RWPE2 (cell line): ENCODE data around the gene MKNK2.

Experiments used
- ATAC-seq: fragments of 200-7000 bp; cut with Tn5 transposase; 3 replicates; pipeline ENCODE4 v1.9.1; 2021; ENCODE audit warnings: low read depth
- DNase-seq: peaks from one replicate; pipeline ENCODE4 v3.0.0-alpha.2; 2020; ENCODE audit warnings: low spot score
- H3K27ac ChIP-seq: fragments of 450-650 bp; 2 replicates; pipeline ENCODE4 v1.5.1; 2017; ENCODE audit warnings: mild to moderate bottlenecking; ENCODE audit not compliant: poor library complexity, severe bottlenecking
- H3K27me3 ChIP-seq: fragments of 250-450 bp; sonication (Bioruptor Pico); 2 replicates; pipeline ENCODE4 v1.5.1; 2021; ENCODE audit warnings: mild to moderate bottlenecking, moderate library complexity; ENCODE audit not compliant: insufficient read depth, poor library complexity, severe bottlenecking
- H3K36me3 ChIP-seq: fragments of 250-450 bp; sonication (Bioruptor Pico); 2 replicates; pipeline ENCODE4 v1.5.1; 2020; ENCODE audit warnings: low read depth, mild to moderate bottlenecking, moderate library complexity
- H3K4me1 ChIP-seq: fragments of 250-450 bp; sonication (Bioruptor Pico); 2 replicates; pipeline ENCODE4 v1.5.1; 2021; ENCODE audit warnings: mild to moderate bottlenecking, moderate library complexity; ENCODE audit not compliant: insufficient read depth, poor library complexity, severe bottlenecking
- H3K4me3 ChIP-seq: fragments of 250-450 bp; sonication (Bioruptor Pico); 2 replicates; pipeline ENCODE4 v1.5.1; 2021; ENCODE audit warnings: mild to moderate bottlenecking, moderate library complexity; ENCODE audit not compliant: severe bottlenecking
- H3K9me3 ChIP-seq: fragments of 250-450 bp; sonication (Bioruptor Pico); 2 replicates; pipeline ENCODE4 v1.5.1; 2021; ENCODE audit warnings: mild to moderate bottlenecking, moderate library complexity; ENCODE audit not compliant: severe bottlenecking
- TF ChIP-seq, protein P1 (sequence below): fragments of 450-650 bp; IDR thresholded peaks from one replicate; pipeline ENCODE4 v1.5.1; 2017; ENCODE audit warnings: mild to moderate bottlenecking, moderate library complexity; ENCODE audit not compliant: poor library complexity, severe bottlenecking

MKNK2 gene

DNA sequence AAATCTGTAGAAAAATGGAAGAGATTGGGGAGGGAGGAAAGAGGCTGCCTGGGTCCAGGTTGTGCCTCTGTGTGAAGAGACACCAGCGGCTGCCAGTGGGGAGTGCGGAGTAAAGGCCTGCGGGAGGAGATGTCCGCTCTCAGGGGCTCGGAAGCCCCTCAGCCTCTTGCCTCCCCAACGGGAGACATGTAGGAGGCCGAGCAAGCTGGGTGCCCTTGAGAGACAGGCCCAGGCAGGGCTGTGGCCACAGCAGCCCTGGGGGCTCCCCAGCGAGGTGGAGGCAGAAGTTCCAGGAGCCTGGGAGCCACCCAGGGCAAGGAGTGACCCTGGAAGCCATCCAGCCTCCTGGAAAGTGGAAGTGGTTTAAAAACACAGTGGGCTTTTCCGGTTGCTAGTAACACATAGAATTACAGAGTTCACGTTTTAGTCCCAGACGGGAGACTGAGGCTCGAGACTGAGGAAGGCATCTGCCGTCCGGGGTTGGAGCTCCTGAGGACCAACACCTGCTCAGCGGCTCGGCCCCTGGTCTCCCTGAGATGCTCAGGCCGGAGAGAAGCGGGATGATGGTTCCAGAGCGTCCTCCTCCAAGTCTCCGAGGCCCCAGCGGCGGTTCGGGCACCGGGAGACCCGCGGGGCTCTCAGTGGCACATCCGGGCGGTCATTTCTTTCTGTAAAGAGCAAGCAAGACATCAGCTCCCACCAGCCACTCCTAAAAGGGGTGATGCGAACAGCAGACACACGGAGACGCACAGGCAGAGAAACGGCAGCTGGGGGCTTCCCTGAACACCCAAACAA is 21.9 kb upstream of the MKNK2 start:
- no peak overlapping the region for H3K4me3 ChIP-seq
- TF ChIP-seq, protein P1, sequence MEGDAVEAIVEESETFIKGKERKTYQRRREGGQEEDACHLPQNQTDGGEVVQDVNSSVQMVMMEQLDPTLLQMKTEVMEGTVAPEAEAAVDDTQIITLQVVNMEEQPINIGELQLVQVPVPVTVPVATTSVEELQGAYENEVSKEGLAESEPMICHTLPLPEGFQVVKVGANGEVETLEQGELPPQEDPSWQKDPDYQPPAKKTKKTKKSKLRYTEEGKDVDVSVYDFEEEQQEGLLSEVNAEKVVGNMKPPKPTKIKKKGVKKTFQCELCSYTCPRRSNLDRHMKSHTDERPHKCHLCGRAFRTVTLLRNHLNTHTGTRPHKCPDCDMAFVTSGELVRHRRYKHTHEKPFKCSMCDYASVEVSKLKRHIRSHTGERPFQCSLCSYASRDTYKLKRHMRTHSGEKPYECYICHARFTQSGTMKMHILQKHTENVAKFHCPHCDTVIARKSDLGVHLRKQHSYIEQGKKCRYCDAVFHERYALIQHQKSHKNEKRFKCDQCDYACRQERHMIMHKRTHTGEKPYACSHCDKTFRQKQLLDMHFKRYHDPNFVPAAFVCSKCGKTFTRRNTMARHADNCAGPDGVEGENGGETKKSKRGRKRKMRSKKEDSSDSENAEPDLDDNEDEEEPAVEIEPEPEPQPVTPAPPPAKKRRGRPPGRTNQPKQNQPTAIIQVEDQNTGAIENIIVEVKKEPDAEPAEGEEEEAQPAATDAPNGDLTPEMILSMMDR, result no peak
- ATAC-seq (no peak), DNase-seq (no peak)
- no peak overlapping the region for H3K27ac ChIP-seq
- peaks cover 59% of the 10 kb centered on the region for H3K36me3 ChIP-seq
- no peaks in the 10 kb centered on the region for H3K9me3 ChIP-seq
- no peaks in the 10 kb centered on the region for H3K4me1 ChIP-seq
- no peaks in the 10 kb centered on the region for H3K27me3 ChIP-seq

DNA sequence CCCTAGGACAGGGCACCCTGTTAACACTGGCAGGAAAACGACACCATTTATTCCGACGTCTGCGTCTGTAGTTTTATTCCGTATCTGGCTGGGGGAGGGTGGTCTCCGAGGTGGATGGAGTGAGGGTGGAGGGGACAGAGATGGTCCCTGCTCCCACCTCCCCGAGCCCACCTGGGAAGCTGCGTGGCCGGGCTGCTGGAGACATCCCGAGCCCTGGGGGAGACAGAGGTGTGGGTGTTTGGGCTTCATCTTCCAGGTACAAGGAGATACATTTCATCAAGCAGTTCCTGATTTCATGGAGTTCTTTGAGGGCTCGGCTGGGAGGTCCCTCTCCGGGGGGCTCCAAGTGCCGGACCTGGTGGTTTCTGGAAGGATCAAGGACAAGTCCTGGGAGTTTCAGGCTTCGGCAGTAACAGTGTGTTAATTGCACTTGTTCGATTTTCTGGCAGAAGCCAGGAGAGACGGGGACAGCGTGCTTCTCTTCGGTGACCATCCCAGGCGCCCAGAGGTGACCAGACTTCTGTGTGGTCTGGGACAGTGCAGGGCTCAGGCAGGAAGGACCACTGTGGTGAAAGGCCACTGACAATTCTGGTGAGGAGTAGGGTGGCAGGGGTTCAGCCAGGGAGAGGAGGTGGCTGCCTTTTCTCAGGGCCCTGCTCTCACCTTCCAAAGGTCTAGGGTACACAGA is 20.1 kb upstream of the MKNK2 start:
- Histone ChIP-seq H3K9me3 (no peaks in the 10 kb centered on the region), H3K27ac (no peak overlapping the region), H3K4me3 (no peak overlapping the region), H3K36me3 (peaks cover 41% of the 10 kb centered on the region), H3K4me1 (no peaks in the 10 kb centered on the region), H3K27me3 (no peaks in the 10 kb centered on the region)
- DNase-seq (no peak), ATAC-seq (no peak)
- TF ChIP-seq, protein P1, result no peak

DNA sequence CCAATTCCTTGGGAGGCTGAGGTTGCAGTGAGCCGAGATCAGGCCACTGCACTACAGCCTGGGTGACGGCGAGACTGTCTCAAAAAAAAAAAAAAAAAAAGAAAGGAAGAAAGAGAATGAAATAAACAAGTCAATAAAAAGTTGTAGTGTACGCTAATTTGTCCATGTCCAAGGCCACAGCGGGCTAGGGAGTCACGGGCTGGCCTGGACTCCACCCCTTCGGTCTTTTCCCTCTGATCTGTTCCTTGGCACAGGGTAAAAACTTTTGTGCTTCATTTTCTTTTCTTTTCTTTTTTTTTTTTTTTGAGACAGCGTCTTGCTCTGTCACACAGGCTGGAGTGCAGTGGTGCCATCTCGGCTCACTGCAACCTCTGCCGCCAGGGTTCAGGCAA is 19.4 kb upstream of the MKNK2 start:
- TF ChIP-seq, protein P1, result no peak
- H3K36me3 ChIP-seq, result peaks cover 36% of the 10 kb centered on the region
- no peak overlapping the region for H3K4me3 ChIP-seq
- no peaks in the 10 kb centered on the region for H3K9me3 ChIP-seq
- ATAC-seq (no peak), DNase-seq (no peak)
- H3K27ac ChIP-seq, result no peak overlapping the region
- no peaks in the 10 kb centered on the region for H3K4me1 ChIP-seq
- H3K27me3 ChIP-seq, result no peaks in the 10 kb centered on the region

DNA sequence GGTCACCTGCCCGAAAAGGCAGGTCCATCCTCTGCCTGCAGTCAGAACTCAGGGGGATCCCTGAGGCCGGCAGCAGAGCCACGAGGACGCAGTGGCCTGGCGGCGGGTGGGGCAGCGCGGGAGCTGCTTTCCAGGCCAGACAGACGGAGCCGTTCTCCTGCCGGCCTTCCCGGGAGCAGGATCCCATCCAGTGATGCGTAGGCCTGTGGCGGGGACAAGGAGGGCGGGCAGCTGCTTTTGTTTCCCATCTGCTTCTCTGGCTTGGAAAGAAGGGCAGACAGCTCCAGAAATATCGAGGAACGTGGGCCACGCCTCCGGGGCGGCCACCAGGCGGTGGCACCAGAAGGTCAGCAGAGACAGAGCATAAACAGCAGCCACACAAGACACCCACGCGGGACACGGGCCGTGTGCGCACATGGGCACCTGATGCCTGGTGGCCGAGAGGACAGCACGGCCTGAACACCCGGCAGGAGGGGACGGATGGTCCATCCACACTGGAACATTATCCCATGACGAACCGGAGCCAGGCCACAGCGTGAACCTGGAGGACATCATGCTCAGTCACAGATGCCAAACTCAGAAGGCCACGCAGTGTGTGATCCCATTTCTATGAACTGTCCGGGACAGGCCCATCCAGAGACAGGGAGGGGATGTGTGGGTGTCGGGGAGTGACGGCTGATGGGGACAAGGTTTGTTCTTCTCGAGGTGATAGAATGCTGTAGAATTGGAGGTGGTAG is 13.9 kb upstream of the MKNK2 start:
- no peak overlapping the region for H3K27ac ChIP-seq
- no peak overlapping the region for H3K4me3 ChIP-seq
- H3K9me3 ChIP-seq, result no peaks in the 10 kb centered on the region
- no peak for DNase-seq
- ATAC-seq, result no peak
- TF ChIP-seq, protein P1, result no peak
- H3K4me1 ChIP-seq, result peaks cover 9% of the 10 kb centered on the region
- H3K36me3 ChIP-seq, result no peaks in the 10 kb centered on the region
- H3K27me3 ChIP-seq, result no peaks in the 10 kb centered on the region
